ENCODE measurements around the gene TBXAS1.

DNA sequence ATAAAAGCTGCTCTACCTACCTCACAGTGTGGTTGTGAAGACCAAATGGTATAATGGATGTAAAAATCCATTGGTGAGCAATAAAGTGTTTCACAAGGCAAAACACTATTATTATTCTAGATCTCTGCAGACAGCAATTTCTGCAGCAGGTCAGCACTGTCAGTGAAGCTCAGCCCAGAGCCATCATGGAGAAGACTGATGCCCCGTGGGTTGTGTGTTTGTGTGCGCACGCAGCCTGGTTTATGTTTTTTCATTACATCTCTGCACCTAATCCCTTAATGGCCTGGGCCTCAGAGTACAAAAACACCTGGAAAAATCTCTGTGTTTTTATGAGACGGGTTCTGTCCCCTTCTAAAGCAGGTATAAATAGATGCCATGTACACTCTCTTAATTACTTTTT lies 169.5 kb downstream of the TBXAS1 start:
- TF ChIP-seq POLR2A (IDR thresholded peaks at IDR 0.05; ENCODE audit: low read length) (no peak), GATA1 (IDR thresholded peaks at IDR 0.05; ENCODE audit: low read depth, low read length) (no peak)

Measured in erythroblast (primary cell).